Measurements from ENCODE around the gene GPD1L. TPM values are rescaled to one million over a fixed set of nuclear protein-coding genes. Genes with fewer than 3 reads are reported as not detected.

Gene GPD1L
- polyA plus RNA-seq, 1 donor from 2014 or later: 18.2 TPM

GRCh38 chr3:32195995-32196540, 89.6 kb downstream of the GPD1L start:
- no peak overlapping the region for H3K9ac ChIP-seq (ENCODE audit: low read length)
- H3K79me2 ChIP-seq (replicated peaks; ENCODE audit: insufficient read depth, low read length): no peaks in the 10 kb centered on the region
- no peaks in the 10 kb centered on the region for H3K9me3 ChIP-seq (ENCODE audit: low read length)
- H3K27me3 ChIP-seq (ENCODE audit: insufficient read depth, low read depth, low read length): no peaks in the 10 kb centered on the region
- H3K9me2 ChIP-seq (ENCODE audit: insufficient read depth, low read length): no peaks in the 10 kb centered on the region
- no peaks in the 10 kb centered on the region for H3K36me3 ChIP-seq (ENCODE audit: insufficient read depth, low read length)
- H3K27ac ChIP-seq (ENCODE audit: low read length): no peak overlapping the region
- no peak overlapping the region for H3K4me2 ChIP-seq (ENCODE audit: low read length)
- TF ChIP-seq SMC3 (conservative IDR thresholded peaks at IDR 0.05; ENCODE audit: poor library complexity) (no peak), EP300 (conservative IDR thresholded peaks at IDR 0.05; ENCODE audit: poor library complexity, severe bottlenecking) (no peak), MXI1 (conservative IDR thresholded peaks at IDR 0.05; ENCODE audit: poor library complexity, severe bottlenecking) (no peak)
- TF ChIP-seq, protein P1, sequence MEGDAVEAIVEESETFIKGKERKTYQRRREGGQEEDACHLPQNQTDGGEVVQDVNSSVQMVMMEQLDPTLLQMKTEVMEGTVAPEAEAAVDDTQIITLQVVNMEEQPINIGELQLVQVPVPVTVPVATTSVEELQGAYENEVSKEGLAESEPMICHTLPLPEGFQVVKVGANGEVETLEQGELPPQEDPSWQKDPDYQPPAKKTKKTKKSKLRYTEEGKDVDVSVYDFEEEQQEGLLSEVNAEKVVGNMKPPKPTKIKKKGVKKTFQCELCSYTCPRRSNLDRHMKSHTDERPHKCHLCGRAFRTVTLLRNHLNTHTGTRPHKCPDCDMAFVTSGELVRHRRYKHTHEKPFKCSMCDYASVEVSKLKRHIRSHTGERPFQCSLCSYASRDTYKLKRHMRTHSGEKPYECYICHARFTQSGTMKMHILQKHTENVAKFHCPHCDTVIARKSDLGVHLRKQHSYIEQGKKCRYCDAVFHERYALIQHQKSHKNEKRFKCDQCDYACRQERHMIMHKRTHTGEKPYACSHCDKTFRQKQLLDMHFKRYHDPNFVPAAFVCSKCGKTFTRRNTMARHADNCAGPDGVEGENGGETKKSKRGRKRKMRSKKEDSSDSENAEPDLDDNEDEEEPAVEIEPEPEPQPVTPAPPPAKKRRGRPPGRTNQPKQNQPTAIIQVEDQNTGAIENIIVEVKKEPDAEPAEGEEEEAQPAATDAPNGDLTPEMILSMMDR (IDR thresholded peaks at IDR 0.05; ENCODE audit: poor library complexity, severe bottlenecking): no peak
- no peak overlapping the region for H2AFZ ChIP-seq (ENCODE audit: low read depth, low read length)
- no peaks in the 10 kb centered on the region for H4K20me1 ChIP-seq (ENCODE audit: insufficient read depth)
- no peaks in the 10 kb centered on the region for H3F3A ChIP-seq (ENCODE audit: insufficient read depth, low read length, poor library complexity, severe bottlenecking)
- no peak overlapping the region for H3K4me3 ChIP-seq (ENCODE audit: low read length)

DNA sequence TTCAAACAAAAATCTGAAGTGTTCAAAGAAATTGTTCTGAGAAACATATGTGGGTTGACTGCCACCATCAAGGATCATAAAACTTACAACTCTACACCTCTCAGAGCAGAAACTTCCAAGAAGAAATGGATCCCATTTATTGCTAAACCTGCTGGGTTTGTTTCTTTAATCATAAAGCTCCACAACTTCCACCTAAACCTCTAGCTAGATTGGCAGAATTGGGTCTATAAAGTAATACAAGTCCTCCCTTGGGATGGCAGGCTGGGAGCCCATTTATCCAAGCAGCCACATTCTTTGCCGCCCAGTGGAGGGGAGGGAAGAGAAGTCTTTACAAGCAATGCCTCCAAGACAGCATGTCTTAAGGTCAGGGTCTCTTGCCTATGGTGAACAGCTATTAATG, 91.6 kb downstream of the GPD1L start:
- H3F3A ChIP-seq (ENCODE audit: insufficient read depth, low read length, poor library complexity, severe bottlenecking): no peaks in the 10 kb centered on the region
- H2AFZ ChIP-seq (ENCODE audit: low read depth, low read length): no peak overlapping the region
- H4K20me1 ChIP-seq (ENCODE audit: insufficient read depth): no peaks in the 10 kb centered on the region
- no peak overlapping the region for H3K4me3 ChIP-seq (ENCODE audit: low read length)
- H3K9me3 ChIP-seq (ENCODE audit: low read length): no peaks in the 10 kb centered on the region
- no peak overlapping the region for H3K4me2 ChIP-seq (ENCODE audit: low read length)
- H3K9me2 ChIP-seq (ENCODE audit: insufficient read depth, low read length): no peaks in the 10 kb centered on the region
- H3K79me2 ChIP-seq (replicated peaks; ENCODE audit: insufficient read depth, low read length): no peaks in the 10 kb centered on the region
- TF ChIP-seq POLR2AphosphoS5 (IDR thresholded peaks at IDR 0.05): no peak
- no peak for TF ChIP-seq RAD21 (conservative IDR thresholded peaks at IDR 0.05)
- TF ChIP-seq EP300 (conservative IDR thresholded peaks at IDR 0.05; ENCODE audit: poor library complexity, severe bottlenecking): no peak
- TF ChIP-seq SMC3 (conservative IDR thresholded peaks at IDR 0.05; ENCODE audit: poor library complexity): no peak
- TF ChIP-seq, protein P1 (IDR thresholded peaks at IDR 0.05; ENCODE audit: poor library complexity, severe bottlenecking): no peak
- TF ChIP-seq, protein P2, sequence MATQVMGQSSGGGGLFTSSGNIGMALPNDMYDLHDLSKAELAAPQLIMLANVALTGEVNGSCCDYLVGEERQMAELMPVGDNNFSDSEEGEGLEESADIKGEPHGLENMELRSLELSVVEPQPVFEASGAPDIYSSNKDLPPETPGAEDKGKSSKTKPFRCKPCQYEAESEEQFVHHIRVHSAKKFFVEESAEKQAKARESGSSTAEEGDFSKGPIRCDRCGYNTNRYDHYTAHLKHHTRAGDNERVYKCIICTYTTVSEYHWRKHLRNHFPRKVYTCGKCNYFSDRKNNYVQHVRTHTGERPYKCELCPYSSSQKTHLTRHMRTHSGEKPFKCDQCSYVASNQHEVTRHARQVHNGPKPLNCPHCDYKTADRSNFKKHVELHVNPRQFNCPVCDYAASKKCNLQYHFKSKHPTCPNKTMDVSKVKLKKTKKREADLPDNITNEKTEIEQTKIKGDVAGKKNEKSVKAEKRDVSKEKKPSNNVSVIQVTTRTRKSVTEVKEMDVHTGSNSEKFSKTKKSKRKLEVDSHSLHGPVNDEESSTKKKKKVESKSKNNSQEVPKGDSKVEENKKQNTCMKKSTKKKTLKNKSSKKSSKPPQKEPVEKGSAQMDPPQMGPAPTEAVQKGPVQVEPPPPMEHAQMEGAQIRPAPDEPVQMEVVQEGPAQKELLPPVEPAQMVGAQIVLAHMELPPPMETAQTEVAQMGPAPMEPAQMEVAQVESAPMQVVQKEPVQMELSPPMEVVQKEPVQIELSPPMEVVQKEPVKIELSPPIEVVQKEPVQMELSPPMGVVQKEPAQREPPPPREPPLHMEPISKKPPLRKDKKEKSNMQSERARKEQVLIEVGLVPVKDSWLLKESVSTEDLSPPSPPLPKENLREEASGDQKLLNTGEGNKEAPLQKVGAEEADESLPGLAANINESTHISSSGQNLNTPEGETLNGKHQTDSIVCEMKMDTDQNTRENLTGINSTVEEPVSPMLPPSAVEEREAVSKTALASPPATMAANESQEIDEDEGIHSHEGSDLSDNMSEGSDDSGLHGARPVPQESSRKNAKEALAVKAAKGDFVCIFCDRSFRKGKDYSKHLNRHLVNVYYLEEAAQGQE (IDR thresholded peaks at IDR 0.05; ENCODE audit: borderline replicate concordance): no peak
- TF ChIP-seq EZH2 (IDR thresholded peaks at IDR 0.05; ENCODE audit: borderline replicate concordance, insufficient read depth, low read length, poor library complexity, severe bottlenecking): no peak
- no peak for TF ChIP-seq TAF1 (IDR thresholded peaks at IDR 0.05; ENCODE audit: low read depth)
- TF ChIP-seq MXI1 (conservative IDR thresholded peaks at IDR 0.05; ENCODE audit: poor library complexity, severe bottlenecking): no peak
- H3K36me3 ChIP-seq (ENCODE audit: insufficient read depth, low read length): no peaks in the 10 kb centered on the region
- H3K27me3 ChIP-seq (ENCODE audit: insufficient read depth, low read depth, low read length): no peaks in the 10 kb centered on the region
- no peak overlapping the region for H3K27ac ChIP-seq (ENCODE audit: low read length)
- H3K9ac ChIP-seq (ENCODE audit: low read length): no peak overlapping the region
